A673 (cell line): ENCODE data around the gene CERS5.

Experiments used
- EZH2 ChIP-seq: fragments of 200-600 bp; sonication (generic); IDR thresholded peaks from 2 replicates; pipeline ENCODE4 v1.6.1; 2017; ENCODE audit warnings: borderline replicate concordance, low read depth, mild to moderate bottlenecking, mixed read lengths, antibody characterized with exemption, low read length; ENCODE audit not compliant: poor library complexity, severe bottlenecking
- TF ChIP-seq, protein P1 (sequence below): fragments of 300-800, 200-600 bp; sonication (generic); conservative IDR thresholded peaks from 2 replicates; pipeline ENCODE4 v1.5.1; 2017; ENCODE audit warnings: low read depth, mild to moderate bottlenecking, antibody characterized with exemption, low read length, moderate library complexity, mixed read lengths

DNA sequence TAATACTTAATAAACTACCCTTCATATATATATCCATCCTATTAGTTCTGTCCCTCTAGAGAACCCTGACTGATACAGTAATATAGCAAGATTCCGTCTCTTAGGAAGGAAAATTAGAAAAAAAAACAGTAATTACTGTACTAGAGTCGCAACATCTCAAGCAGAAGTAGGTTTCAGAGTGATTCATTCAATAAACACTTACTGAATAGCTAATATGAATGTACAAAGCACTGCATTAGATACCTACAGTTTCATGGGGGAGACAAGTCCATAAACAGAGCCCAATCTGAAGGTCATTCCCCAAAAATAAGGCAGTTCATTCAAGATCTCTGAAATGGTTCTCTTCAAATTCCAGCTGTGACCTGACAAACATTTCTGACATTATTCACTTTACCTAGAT lies 9.9 kb downstream of the CERS5 start:
- TF ChIP-seq, protein P1, sequence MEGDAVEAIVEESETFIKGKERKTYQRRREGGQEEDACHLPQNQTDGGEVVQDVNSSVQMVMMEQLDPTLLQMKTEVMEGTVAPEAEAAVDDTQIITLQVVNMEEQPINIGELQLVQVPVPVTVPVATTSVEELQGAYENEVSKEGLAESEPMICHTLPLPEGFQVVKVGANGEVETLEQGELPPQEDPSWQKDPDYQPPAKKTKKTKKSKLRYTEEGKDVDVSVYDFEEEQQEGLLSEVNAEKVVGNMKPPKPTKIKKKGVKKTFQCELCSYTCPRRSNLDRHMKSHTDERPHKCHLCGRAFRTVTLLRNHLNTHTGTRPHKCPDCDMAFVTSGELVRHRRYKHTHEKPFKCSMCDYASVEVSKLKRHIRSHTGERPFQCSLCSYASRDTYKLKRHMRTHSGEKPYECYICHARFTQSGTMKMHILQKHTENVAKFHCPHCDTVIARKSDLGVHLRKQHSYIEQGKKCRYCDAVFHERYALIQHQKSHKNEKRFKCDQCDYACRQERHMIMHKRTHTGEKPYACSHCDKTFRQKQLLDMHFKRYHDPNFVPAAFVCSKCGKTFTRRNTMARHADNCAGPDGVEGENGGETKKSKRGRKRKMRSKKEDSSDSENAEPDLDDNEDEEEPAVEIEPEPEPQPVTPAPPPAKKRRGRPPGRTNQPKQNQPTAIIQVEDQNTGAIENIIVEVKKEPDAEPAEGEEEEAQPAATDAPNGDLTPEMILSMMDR = no peak
- TF ChIP-seq EZH2 = no peak
